Left hindlimb (tissue), 1 donor: Measurements from ENCODE around the gene SECISBP2.
"Not testable (repeated sequence)": the region's sequence is repeated elsewhere in the genome, so short reads cannot be mapped to it uniquely, and the experiment has no call there.

Experiments
- DNase-seq: peaks from one replicate; pipeline ENCODE4 v3.0.0-alpha.2; 2018

The SECISBP2 gene

GRCh38 chr9:89310475-89311345 is 7.6 kb upstream of the SECISBP2 start, which contains the start of gene CKS2:
TSS of gene CKS2 (plus strand) at chr9:89311195. CDS start at chr9:89311293, 98 bp downstream.
- peak; percentile 100 for DNase-seq

- DNase-seq, result no peak
These were observed 6.7 kb upstream of the SECISBP2 start for GRCh38 chr9:89311346-89312221.

- DNase-seq, result no peak
These were observed 6.1 kb upstream of the SECISBP2 start for GRCh38 chr9:89312222-89312571.

GRCh38 chr9:89313842-89314241 is 4.5 kb upstream of the SECISBP2 start:
- no peak for DNase-seq

GRCh38 chr9:89314955-89315354 is 3.3 kb upstream of the SECISBP2 start:
- no peak for DNase-seq

- DNase-seq, result no peak
These were observed 2.8 kb upstream of the SECISBP2 start for GRCh38 chr9:89315482-89315881.

GRCh38 chr9:89317282-89317681 is 1.0 kb upstream of the SECISBP2 start:
- DNase-seq, result no peak

GRCh38 chr9:89319015-89319905 is 960 bp downstream of the SECISBP2 start:
- no peak for DNase-seq

- DNase-seq, result no peak
These were observed 5.1 kb downstream of the SECISBP2 start for GRCh38 chr9:89323390-89323789.

GRCh38 chr9:89325733-89326132 is 7.4 kb downstream of the SECISBP2 start:
- no peak for DNase-seq

GRCh38 chr9:89328064-89328463 is 9.8 kb downstream of the SECISBP2 start:
- DNase-seq, result no peak

GRCh38 chr9:89329917-89330316 is 11.6 kb downstream of the SECISBP2 start:
- no peak for DNase-seq

GRCh38 chr9:89330513-89330912 is 12.2 kb downstream of the SECISBP2 start:
- no peak for DNase-seq

GRCh38 chr9:89339807-89340206 is 21.5 kb downstream of the SECISBP2 start:
- no peak for DNase-seq

GRCh38 chr9:89340332-89340731 is 22.0 kb downstream of the SECISBP2 start:
- DNase-seq, result no peak

- no peak for DNase-seq
These were observed 23.9 kb downstream of the SECISBP2 start for GRCh38 chr9:89342213-89342612.

GRCh38 chr9:89342948-89343347 is 24.6 kb downstream of the SECISBP2 start:
- no peak for DNase-seq

GRCh38 chr9:89343812-89344211 is 25.5 kb downstream of the SECISBP2 start:
- DNase-seq, result not testable (repeated sequence)

GRCh38 chr9:89345476-89345875 is 27.2 kb downstream of the SECISBP2 start:
- DNase-seq, result no peak

- no peak for DNase-seq
These were observed 28.4 kb downstream of the SECISBP2 start for GRCh38 chr9:89346696-89347095.

GRCh38 chr9:89347651-89348050 is 29.4 kb downstream of the SECISBP2 start:
- DNase-seq, result no peak

GRCh38 chr9:89349607-89350006 is 31.3 kb downstream of the SECISBP2 start:
- no peak for DNase-seq
